ENCODE measurements around the gene USP54.
A peak's percentile ranks its signal among the peaks of the same experiment; 100 is the strongest.

DNA sequence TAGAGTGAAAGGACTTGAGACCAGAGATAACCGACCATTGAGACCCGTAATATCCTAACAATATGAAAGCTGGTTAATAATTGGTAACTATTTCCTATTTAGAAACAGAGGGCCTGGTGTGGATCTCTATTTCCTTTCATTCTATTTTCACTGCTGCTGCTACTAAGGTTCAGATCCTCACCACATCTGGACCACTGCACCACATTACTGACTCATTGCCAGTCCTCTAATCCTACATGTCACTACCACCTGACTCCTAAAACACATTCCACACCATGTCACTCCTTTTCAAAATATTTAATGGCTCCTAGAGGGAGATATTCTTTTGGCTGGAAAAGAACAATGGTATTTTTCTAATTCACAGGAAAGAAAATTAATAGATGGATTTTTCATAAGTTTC is 6.4 kb downstream of the USP54 start:
- TF ChIP-seq CTCF (IDR thresholded peaks at IDR 0.05) (no peak), POLR2A (IDR thresholded peaks at IDR 0.05; ENCODE audit: low read depth) (no peak), POLR2AphosphoS5 (IDR thresholded peaks at IDR 0.05) (peak; percentile 25 to 51), EP300 (IDR thresholded peaks at IDR 0.05) (no peak)
